Measurements from ENCODE around the gene SDHAF1.
A peak's percentile ranks its signal among the peaks of the same experiment; 100 is the strongest.

The SDHAF1 gene

GRCh38 chr19:35987571-35987896, 7.5 kb upstream of the SDHAF1 start:
- no peak for DNase-seq

- DNase-seq = no peak
Observed at GRCh38 chr19:35988824-35989223, 6.2 kb upstream of the SDHAF1 start.

GRCh38 chr19:35990156-35990555, 4.8 kb upstream of the SDHAF1 start:
- DNase-seq = no peak

GRCh38 chr19:35990771-35991730, 3.9 kb upstream of the SDHAF1 start:
- no peak for DNase-seq

- DNase-seq = no peak
Observed at GRCh38 chr19:35991731-35992450, 3.1 kb upstream of the SDHAF1 start.

- no peak for DNase-seq
Observed at GRCh38 chr19:35992907-35993765, 1.9 kb upstream of the SDHAF1 start.

GRCh38 chr19:35993923-35994598, 927 bp upstream of the SDHAF1 start:
- no peak for DNase-seq

GRCh38 chr19:35996777-35997176, 1.8 kb downstream of the SDHAF1 start:
- no peak for DNase-seq

GRCh38 chr19:36001605-36002004, 6.6 kb downstream of the SDHAF1 start:
- DNase-seq = no peak

- no peak for DNase-seq
Observed at GRCh38 chr19:36003284-36003683, 8.3 kb downstream of the SDHAF1 start.

GRCh38 chr19:36006955-36007354, 12.0 kb downstream of the SDHAF1 start:
- DNase-seq = no peak

GRCh38 chr19:36008336-36008978, 13.5 kb downstream of the SDHAF1 start, which contains the start of gene SYNE4:
TSS of gene SYNE4 (minus strand) at chr19:36008813. CDS start at chr19:36008681, 132 bp downstream.
- no peak for DNase-seq

GRCh38 chr19:36009220-36009619, 14.2 kb downstream of the SDHAF1 start:
- DNase-seq = peak; percentile 51

- DNase-seq = no peak
Observed at GRCh38 chr19:36009633-36010379, 14.8 kb downstream of the SDHAF1 start.

GRCh38 chr19:36010402-36010801, 15.4 kb downstream of the SDHAF1 start:
- no peak for DNase-seq

- no peak for DNase-seq
Observed at GRCh38 chr19:36013280-36014011, 18.5 kb downstream of the SDHAF1 start.

GRCh38 chr19:36014012-36014924, 19.3 kb downstream of the SDHAF1 start, which contains the start of gene ALKBH6:
TSS of gene ALKBH6 (minus strand) at chr19:36014213. CDS start at chr19:36013397, 816 bp downstream.
- peak; percentile 99 for DNase-seq

- DNase-seq = no peak
Observed at GRCh38 chr19:36019061-36019670, 24.2 kb downstream of the SDHAF1 start.

- no peak for DNase-seq
Observed at GRCh38 chr19:36023432-36023831, 28.4 kb downstream of the SDHAF1 start.
